Gastrocnemius medialis (tissue), 4 donors: ENCODE measurements around the gene RCSD1.

ENCODE experiments used
- CTCF ChIP-seq, 5 experiments: fragments of 450-650 bp in 3 of 5; fragments of 200-600 bp in 2 of 5; sonication (generic) in 2 of 5; IDR thresholded peaks in 4 of 5; conservative IDR thresholded peaks in 1 of 5; 1 replicate in 4 of 5; 2 replicates in 1 of 5; pipeline ENCODE4 v1.5.1; 2016 to 2019; ENCODE audit warnings: antibody characterized with exemption in 5 of 5, mild to moderate bottlenecking in 3 of 5, moderate library complexity in 3 of 5
- POLR2A ChIP-seq, 2 donors: fragments of 450-650 bp; IDR thresholded peaks; one replicate each; pipeline ENCODE4 v1.6.1; 2017; ENCODE audit warnings: antibody characterized with exemption in 2 of 2, mild to moderate bottlenecking in 2 of 2, moderate library complexity in 2 of 2

GRCh38 chr1:167714439-167715156 lies 84.6 kb downstream of the RCSD1 start:
- TF ChIP-seq CTCF (IDR thresholded peaks at IDR 0.05 in 4 of 5, conservative IDR thresholded peaks at IDR 0.05 in 1 of 5) (peak in 1 of 5 experiments; percentile 5), POLR2A (IDR thresholded peaks at IDR 0.05) (peak in 1 of 2 donors; percentile 9)
